Right lobe of liver (tissue), 4 donors: Measurements from ENCODE around the gene HK1.

Experiments used
- POLR2A ChIP-seq: fragments of 450-650 bp; IDR thresholded peaks from one replicate; pipeline ENCODE4 v1.6.1; 2017; ENCODE audit warnings: antibody characterized with exemption, mild to moderate bottlenecking
- TF ChIP-seq, protein P1 (sequence below), 4 donors: fragments of 200-600 bp in 3 of 4; fragments of 450-650 bp in 1 of 4; IDR thresholded peaks; one replicate each; pipeline versions ENCODE4 v1.5.1 to v1.8.0; 2016 to 2022; ENCODE audit warnings: antibody characterized with exemption in 4 of 4, mild to moderate bottlenecking in 2 of 4
- donor health status: DM: no; HTN: no; CAD: no.
- donor health status: DM: no; HTN: no; CAD: no.
- donor health status: DM: no; HTN: yes; CAD: no.

- TF ChIP-seq, protein P1, sequence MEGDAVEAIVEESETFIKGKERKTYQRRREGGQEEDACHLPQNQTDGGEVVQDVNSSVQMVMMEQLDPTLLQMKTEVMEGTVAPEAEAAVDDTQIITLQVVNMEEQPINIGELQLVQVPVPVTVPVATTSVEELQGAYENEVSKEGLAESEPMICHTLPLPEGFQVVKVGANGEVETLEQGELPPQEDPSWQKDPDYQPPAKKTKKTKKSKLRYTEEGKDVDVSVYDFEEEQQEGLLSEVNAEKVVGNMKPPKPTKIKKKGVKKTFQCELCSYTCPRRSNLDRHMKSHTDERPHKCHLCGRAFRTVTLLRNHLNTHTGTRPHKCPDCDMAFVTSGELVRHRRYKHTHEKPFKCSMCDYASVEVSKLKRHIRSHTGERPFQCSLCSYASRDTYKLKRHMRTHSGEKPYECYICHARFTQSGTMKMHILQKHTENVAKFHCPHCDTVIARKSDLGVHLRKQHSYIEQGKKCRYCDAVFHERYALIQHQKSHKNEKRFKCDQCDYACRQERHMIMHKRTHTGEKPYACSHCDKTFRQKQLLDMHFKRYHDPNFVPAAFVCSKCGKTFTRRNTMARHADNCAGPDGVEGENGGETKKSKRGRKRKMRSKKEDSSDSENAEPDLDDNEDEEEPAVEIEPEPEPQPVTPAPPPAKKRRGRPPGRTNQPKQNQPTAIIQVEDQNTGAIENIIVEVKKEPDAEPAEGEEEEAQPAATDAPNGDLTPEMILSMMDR (IDR thresholded peaks at IDR 0.05), result no peak
- no peak for TF ChIP-seq POLR2A
These were observed 133.2 kb downstream of the HK1 start for GRCh38 chr10:69411476-69411875.
